Neuronal stem cell (in vitro differentiated cells): ENCODE data around the gene ITGB1BP2.
A peak's percentile ranks its signal among the peaks of the same experiment; 100 is the strongest.
"Not testable (repeated sequence)": the region's sequence is repeated elsewhere in the genome, so short reads cannot be mapped to it uniquely, and the experiment has no call there.

Source experiments
- DNase-seq: peaks from one replicate; pipeline ENCODE4 v3.0.0-alpha.2; 2013; ENCODE audit warnings: low spot score
- H2AFZ ChIP-seq: one replicate; pipeline ENCODE4 v1.6.1; 2013; ENCODE audit warnings: mild to moderate bottlenecking, low read length, inconsistent platforms
- H2AK5ac ChIP-seq: 2 replicates; pipeline ENCODE4 v1.6.1; 2013; ENCODE audit warnings: low read depth, mild to moderate bottlenecking, inconsistent platforms, low read length, moderate library complexity, mixed read lengths
- H2BK120ac ChIP-seq: 2 replicates; pipeline ENCODE4 v1.6.1; 2013; ENCODE audit warnings: low read depth, mild to moderate bottlenecking, inconsistent platforms, low read length, moderate library complexity, mixed read lengths
- H2BK12ac ChIP-seq: one replicate; pipeline ENCODE4 v1.6.1; 2013; ENCODE audit warnings: low read length, inconsistent platforms
- H2BK15ac ChIP-seq: 2 replicates; pipeline ENCODE4 v1.6.1; 2013; ENCODE audit warnings: mild to moderate bottlenecking, low read length, inconsistent platforms, mixed read lengths
- H2BK5ac ChIP-seq: one replicate; pipeline ENCODE4 v1.6.1; 2013; ENCODE audit warnings: inconsistent platforms, mild to moderate bottlenecking, low read length, moderate library complexity
- H3K14ac ChIP-seq: one replicate; pipeline ENCODE4 v1.6.1; 2013; ENCODE audit warnings: low read length, inconsistent platforms
- H3K18ac ChIP-seq: 2 replicates; pipeline ENCODE4 v1.6.1; 2013; ENCODE audit warnings: low read length, inconsistent platforms
- H3K23ac ChIP-seq: 2 replicates; pipeline ENCODE4 v1.6.1; 2013; ENCODE audit warnings: low read depth, mild to moderate bottlenecking, mixed read lengths, low read length, inconsistent platforms; ENCODE audit not compliant: poor library complexity
- H3K27ac ChIP-seq: replicated peaks from 3 replicates; pipeline ENCODE4 v1.5.1; 2013; ENCODE audit warnings: low read length, inconsistent platforms
- H3K27me3 ChIP-seq, 3 experiments: 2 replicates each; pipeline ENCODE4 v1.6.1; 2013; ENCODE audit warnings: low read length in 3 of 3, mild to moderate bottlenecking in 2 of 3, inconsistent platforms in 1 of 3, low read depth in 1 of 3, mixed read lengths in 1 of 3, moderate library complexity in 1 of 3; ENCODE audit not compliant: control insufficient read depth in 3 of 3, insufficient read depth in 3 of 3
- H3K36me3 ChIP-seq, 2 donors: replicated peaks in 1 of 2; 2 replicates each; pipeline ENCODE4 v1.6.1; 2013; ENCODE audit warnings: low read length in 2 of 2; ENCODE audit not compliant: control insufficient read depth in 2 of 2, insufficient read depth in 2 of 2
- H3K4ac ChIP-seq: 2 replicates; pipeline ENCODE4 v1.6.1; 2013; ENCODE audit warnings: inconsistent platforms, mild to moderate bottlenecking, low read length, moderate library complexity
- H3K4me1 ChIP-seq, 2 donors: 1 replicate in 1 of 2; 2 replicates in 1 of 2; pipeline ENCODE4 v1.6.1; 2013; ENCODE audit warnings: low read length in 2 of 2, low read depth in 1 of 2; ENCODE audit not compliant: control insufficient read depth in 2 of 2, insufficient read depth in 1 of 2
- H3K4me2 ChIP-seq: one replicate; pipeline ENCODE4 v1.6.1; 2013; ENCODE audit warnings: mild to moderate bottlenecking, low read length, inconsistent platforms; ENCODE audit not compliant: insufficient read depth, poor library complexity, severe bottlenecking
- H3K4me3 ChIP-seq, 2 donors: 2 replicates each; pipeline ENCODE4 v1.5.1; 2013; ENCODE audit warnings: low read length in 2 of 2, mild to moderate bottlenecking in 2 of 2, inconsistent platforms in 1 of 2, moderate library complexity in 1 of 2
- H3K79me1 ChIP-seq: one replicate; pipeline ENCODE4 v1.6.1; 2013; ENCODE audit warnings: low read depth, mild to moderate bottlenecking, inconsistent platforms, low read length, moderate library complexity
- H3K9ac ChIP-seq: one replicate; pipeline ENCODE4 v1.6.1; 2013; ENCODE audit warnings: mild to moderate bottlenecking, low read depth, low read length, inconsistent platforms; ENCODE audit not compliant: poor library complexity
- H3K9me3 ChIP-seq, 2 donors: replicated peaks in 1 of 2; 2 replicates each; pipeline versions ENCODE3 to v1.6.1; 2013; ENCODE audit warnings: low read length in 2 of 2, mild to moderate bottlenecking in 2 of 2, inconsistent platforms in 1 of 2, low read depth in 1 of 2, mixed read lengths in 1 of 2, moderate library complexity in 1 of 2; ENCODE audit not compliant: control insufficient read depth in 2 of 2, insufficient read depth in 1 of 2
- H4K8ac ChIP-seq: one replicate; pipeline ENCODE4 v1.6.1; 2013; ENCODE audit warnings: low read depth, mild to moderate bottlenecking, inconsistent platforms, low read length, moderate library complexity
- H4K91ac ChIP-seq: one replicate; pipeline ENCODE4 v1.6.1; 2013; ENCODE audit warnings: low read length, low read depth, mild to moderate bottlenecking, inconsistent platforms; ENCODE audit not compliant: poor library complexity
- WGBS, 2 donors: extraction: QIAGEN DNeasy Blood & Tissue Kit; methylation state at CpG; one replicate each; pipeline ENCODE4 v1.1.7; 2013; ENCODE audit warnings: missing lambda C conversion rate in 2 of 2, mixed read lengths in 1 of 2; ENCODE audit not compliant: insufficient read length in 2 of 2, insufficient replicate concordance in 1 of 2; ENCODE audit errors: extremely low coverage in 2 of 2; 5-methylcytosine and 5-hydroxymethylcytosine counted together

ITGB1BP2 gene

DNA sequence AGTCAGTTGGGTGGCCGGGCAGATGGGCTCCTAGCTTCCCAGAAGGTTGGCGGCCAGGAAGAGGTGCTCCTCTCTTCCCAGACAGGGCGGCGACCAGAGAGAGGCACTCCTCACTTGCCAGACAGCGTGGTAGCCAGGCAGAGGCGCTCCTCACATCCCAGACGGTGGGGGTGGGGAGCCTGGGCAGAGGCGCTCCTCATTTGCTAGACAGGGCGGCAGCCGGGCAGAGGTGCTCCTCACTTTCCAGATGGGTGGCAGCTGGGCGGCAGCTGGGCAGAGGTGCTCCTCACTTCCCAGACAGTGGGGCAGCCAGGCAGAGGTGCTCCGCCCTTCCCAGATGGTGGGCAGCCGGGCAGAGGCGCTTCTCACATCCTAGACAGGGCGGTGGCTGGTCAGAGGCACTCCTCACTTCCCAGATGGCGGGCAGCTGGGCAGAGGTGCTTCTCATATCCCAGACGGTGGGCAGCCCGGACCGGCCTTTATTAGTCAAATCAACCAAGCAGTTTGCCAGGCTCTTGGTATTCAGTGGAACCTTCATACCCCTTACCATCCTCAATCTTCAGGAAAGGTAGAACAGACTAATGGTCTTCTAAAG lies 31.7 kb upstream of the ITGB1BP2 start:
- H2BK12ac ChIP-seq, result no peak overlapping the region
- no peaks in the 10 kb centered on the region for H3K79me1 ChIP-seq
- no peak overlapping the region for H2BK15ac ChIP-seq
- no peak overlapping the region for H3K4me3 ChIP-seq
- H3K23ac ChIP-seq, result no peak overlapping the region
- no CpG with 5 or more reads among the region's 19 CpGs for WGBS, 2 donors
- no peaks in the 10 kb centered on the region for H3K36me3 ChIP-seq
- no peak overlapping the region for H3K9ac ChIP-seq
- H3K27me3 ChIP-seq, result no peaks in the 10 kb centered on the region
- DNase-seq, result no peak
- no peaks in the 10 kb centered on the region for H3K4me1 ChIP-seq
- H4K91ac ChIP-seq, result no peak overlapping the region
- H3K4ac ChIP-seq, result no peak overlapping the region
- no peak overlapping the region for H4K8ac ChIP-seq
- H3K27ac ChIP-seq, result no peak overlapping the region
- H3K18ac ChIP-seq, result no peak overlapping the region
- no peak overlapping the region for H2AK5ac ChIP-seq
- no peak overlapping the region for H2BK120ac ChIP-seq
- H3K9me3 ChIP-seq, result no peaks in the 10 kb centered on the region
- no peak overlapping the region for H2BK5ac ChIP-seq
- H3K4me2 ChIP-seq, result no peak overlapping the region
- no peak overlapping the region for H2AFZ ChIP-seq
- H3K14ac ChIP-seq, result no peak overlapping the region

DNA sequence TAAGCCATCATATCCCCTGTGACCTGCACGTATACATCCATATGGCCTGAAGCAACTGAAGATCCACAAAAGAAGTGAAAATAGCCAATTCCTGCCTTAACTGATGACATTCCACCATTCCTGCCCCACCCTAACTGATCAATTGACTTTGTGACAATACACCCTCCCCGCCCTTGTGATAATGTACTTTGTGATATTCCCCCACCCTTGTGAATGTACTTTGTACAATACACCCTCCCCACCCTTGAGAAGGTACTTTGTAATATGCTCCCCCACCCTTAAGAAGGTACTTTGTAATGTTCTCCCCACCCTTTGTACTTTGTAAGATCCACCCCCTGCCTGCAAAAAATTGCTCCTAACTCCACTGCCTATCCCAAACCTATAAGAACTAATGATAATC lies 29.2 kb upstream of the ITGB1BP2 start:
- H3K79me1 ChIP-seq, H4K91ac ChIP-seq, DNase-seq, H3K9ac ChIP-seq, H3K4ac ChIP-seq, H3K14ac ChIP-seq, H3K36me3 ChIP-seq, H3K9me3 ChIP-seq, H3K27ac ChIP-seq, H3K23ac ChIP-seq, H3K18ac ChIP-seq, H3K27me3 ChIP-seq, H2BK120ac ChIP-seq, H2BK5ac ChIP-seq, H2BK12ac ChIP-seq, H3K4me2 ChIP-seq, H2AFZ ChIP-seq, H3K4me3 ChIP-seq, H3K4me1 ChIP-seq, H2BK15ac ChIP-seq, H4K8ac ChIP-seq, H2AK5ac ChIP-seq: not testable (repeated sequence)
- WGBS, 2 donors, result no CpG with 5 or more reads among the region's 2 CpGs

DNA sequence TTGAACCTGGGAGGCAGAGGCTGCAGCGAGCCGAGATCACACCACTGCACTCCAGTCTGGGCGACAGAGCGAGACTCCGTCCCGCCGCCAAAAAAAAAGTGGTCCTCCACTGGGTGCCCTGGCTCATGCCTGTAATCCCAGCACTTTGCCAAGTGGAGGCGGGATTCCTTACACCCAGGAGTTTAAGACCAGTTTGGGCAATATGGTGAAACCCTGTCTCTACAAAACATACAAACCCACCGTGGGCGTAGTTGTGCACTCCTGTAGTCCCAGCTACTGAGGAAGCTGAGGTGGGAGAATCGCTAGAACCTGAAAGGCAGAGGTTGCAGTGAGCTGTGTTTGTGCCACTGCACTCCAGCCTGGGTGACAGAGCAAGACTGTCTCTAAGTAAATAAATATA lies 20.2 kb upstream of the ITGB1BP2 start:
- not testable (repeated sequence) for H2BK15ac ChIP-seq, H3K9ac ChIP-seq, H3K79me1 ChIP-seq, H3K27ac ChIP-seq, H2AFZ ChIP-seq, H4K91ac ChIP-seq, H4K8ac ChIP-seq, H3K4ac ChIP-seq, H3K18ac ChIP-seq, H2AK5ac ChIP-seq, H2BK5ac ChIP-seq, H3K4me2 ChIP-seq, H2BK12ac ChIP-seq, H3K14ac ChIP-seq, H3K27me3 ChIP-seq, H3K4me1 ChIP-seq, H2BK120ac ChIP-seq, H3K23ac ChIP-seq, H3K9me3 ChIP-seq, H3K4me3 ChIP-seq, DNase-seq
- WGBS, 2 donors, result no CpG with 5 or more reads among the region's 11 CpGs
- peaks cover 0 to 20% of the 10 kb centered on the region in 2 donors for H3K36me3 ChIP-seq

DNA sequence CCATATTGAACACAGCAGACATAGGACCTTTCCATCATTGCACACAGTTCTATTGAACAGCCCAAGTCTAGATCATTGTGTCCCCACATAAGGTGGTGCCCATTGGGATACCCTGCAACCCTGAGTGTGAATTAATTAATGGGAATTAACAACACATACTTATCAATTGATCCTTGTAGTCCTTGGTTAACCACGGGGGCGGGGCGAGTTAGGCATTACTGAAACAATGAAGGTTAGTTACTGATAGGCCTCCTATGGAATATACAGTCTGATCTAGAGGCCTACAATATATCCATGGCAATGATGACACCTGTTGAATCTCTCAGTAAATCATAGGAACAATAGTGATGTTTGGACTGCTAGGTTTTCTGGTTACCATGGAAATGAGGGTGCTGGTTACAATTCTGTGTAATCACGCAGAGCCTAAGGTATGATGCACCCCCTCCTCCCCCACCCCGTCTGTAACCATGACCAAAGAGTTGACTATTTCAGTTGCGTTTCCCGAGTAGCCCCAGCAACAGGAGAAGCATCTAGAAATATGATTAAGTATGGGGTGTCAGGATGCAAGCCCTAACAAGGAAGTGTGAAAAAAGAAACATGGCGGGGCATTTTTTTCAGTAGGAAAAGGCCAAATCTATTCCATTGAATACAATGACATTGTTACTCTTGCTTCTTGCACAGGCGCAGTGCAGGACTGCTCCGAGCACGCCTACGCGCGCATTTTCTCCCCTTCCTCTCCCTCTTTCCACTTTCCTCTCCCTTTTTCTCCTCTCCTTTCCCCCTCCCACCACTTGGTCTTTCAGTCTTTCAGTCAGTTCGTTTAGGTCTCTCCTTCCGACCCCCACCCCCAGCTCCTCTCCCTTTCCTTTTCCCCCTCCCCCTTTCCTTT lies 18.8 kb upstream of the ITGB1BP2 start:
- no CpG with 5 or more reads among the region's 16 CpGs for WGBS, 2 donors
- Histone ChIP-seq H2BK12ac (no peak overlapping the region), H3K9ac (no peak overlapping the region), H2AK5ac (no peak overlapping the region), H3K14ac (no peak overlapping the region), H3K79me1 (no peaks in the 10 kb centered on the region), H3K4me2 (peak overlapping the region; percentile 25), H3K23ac (no peak overlapping the region), H2BK15ac (no peak overlapping the region), H3K18ac (peak overlapping the region; percentile 71), H3K36me3 (peaks cover 0 to 34% of the 10 kb centered on the region in 2 donors), H2AFZ (peak overlapping the region; percentile 36), H3K4me1 (peaks cover 4 to 7% of the 10 kb centered on the region in 2 donors), H3K27me3 (no peaks in the 10 kb centered on the region), H2BK5ac (no peak overlapping the region), H2BK120ac (no peak overlapping the region), H4K8ac (no peak overlapping the region), H3K4me3 (peak overlapping the region in 1 of 2 donors; percentile 41), H3K9me3 (no peaks in the 10 kb centered on the region), H3K27ac (peak overlapping the region; percentile 96), H4K91ac (no peak overlapping the region), H3K4ac (no peak overlapping the region)
- DNase-seq, result peak; percentile 6
